Right lobe of liver (tissue), 4 donors: ENCODE measurements around the gene TAOK3.

Source experiments
- POLR2A ChIP-seq: fragments of 450-650 bp; IDR thresholded peaks from one replicate; pipeline ENCODE4 v1.6.1; 2017; ENCODE audit warnings: antibody characterized with exemption, mild to moderate bottlenecking
- TF ChIP-seq, protein P1 (sequence below), 4 donors: fragments of 200-600 bp in 3 of 4; fragments of 450-650 bp in 1 of 4; IDR thresholded peaks; one replicate each; pipeline versions ENCODE4 v1.5.1 to v1.8.0; 2016 to 2022; ENCODE audit warnings: antibody characterized with exemption in 4 of 4, mild to moderate bottlenecking in 2 of 4
- donor health status: DM: no; HTN: no; CAD: no.
- donor health status: DM: no; HTN: no; CAD: no.
- donor health status: DM: no; HTN: yes; CAD: no.

DNA sequence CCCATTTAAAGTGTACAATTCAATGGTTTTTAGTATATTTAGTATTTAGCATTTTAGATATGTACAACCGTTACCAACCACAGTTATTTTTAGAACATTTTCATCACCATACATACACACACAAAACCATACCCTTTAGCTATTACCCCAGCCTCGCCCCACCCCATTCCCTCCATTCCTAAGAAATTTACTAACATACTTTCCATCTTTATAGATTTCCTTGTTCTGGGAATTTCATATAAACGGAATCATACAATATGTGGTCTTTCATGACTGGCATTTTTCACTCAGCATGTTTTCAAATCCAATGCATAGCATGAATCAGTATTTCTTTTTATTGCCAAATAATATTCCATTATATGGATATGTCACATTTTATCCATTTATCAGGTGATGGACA is 101.5 kb downstream of the TAOK3 start:
- TF ChIP-seq, protein P1, sequence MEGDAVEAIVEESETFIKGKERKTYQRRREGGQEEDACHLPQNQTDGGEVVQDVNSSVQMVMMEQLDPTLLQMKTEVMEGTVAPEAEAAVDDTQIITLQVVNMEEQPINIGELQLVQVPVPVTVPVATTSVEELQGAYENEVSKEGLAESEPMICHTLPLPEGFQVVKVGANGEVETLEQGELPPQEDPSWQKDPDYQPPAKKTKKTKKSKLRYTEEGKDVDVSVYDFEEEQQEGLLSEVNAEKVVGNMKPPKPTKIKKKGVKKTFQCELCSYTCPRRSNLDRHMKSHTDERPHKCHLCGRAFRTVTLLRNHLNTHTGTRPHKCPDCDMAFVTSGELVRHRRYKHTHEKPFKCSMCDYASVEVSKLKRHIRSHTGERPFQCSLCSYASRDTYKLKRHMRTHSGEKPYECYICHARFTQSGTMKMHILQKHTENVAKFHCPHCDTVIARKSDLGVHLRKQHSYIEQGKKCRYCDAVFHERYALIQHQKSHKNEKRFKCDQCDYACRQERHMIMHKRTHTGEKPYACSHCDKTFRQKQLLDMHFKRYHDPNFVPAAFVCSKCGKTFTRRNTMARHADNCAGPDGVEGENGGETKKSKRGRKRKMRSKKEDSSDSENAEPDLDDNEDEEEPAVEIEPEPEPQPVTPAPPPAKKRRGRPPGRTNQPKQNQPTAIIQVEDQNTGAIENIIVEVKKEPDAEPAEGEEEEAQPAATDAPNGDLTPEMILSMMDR (IDR thresholded peaks at IDR 0.05) = no peak
- no peak for TF ChIP-seq POLR2A
